ENCODE results near the gene MEIKIN. TPM values are rescaled to one million over a fixed set of nuclear protein-coding genes. Genes with fewer than 3 reads are reported as not detected.

MEIKIN gene, protein sequence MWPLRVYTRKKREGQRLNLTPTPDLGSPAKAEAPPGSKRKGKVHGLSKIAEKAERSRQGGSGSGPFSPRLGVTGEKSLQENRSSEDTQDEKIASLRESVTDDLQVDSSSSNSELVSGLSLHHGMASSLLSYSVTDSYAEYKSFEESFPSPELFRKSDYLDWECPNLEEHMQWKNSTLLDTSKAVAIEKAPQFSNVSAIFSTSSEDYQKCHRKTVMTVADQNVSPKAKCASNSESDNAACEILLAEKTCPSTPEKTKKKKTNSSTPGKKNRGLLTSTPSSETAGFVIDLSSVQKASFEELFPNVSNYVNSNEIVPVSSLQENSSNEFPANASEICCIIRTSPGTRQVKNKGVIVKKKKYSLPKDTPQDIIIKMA
- not detected in 2 replicates for total RNA-seq (ENCODE audit: low replicate concordance)

DNA sequence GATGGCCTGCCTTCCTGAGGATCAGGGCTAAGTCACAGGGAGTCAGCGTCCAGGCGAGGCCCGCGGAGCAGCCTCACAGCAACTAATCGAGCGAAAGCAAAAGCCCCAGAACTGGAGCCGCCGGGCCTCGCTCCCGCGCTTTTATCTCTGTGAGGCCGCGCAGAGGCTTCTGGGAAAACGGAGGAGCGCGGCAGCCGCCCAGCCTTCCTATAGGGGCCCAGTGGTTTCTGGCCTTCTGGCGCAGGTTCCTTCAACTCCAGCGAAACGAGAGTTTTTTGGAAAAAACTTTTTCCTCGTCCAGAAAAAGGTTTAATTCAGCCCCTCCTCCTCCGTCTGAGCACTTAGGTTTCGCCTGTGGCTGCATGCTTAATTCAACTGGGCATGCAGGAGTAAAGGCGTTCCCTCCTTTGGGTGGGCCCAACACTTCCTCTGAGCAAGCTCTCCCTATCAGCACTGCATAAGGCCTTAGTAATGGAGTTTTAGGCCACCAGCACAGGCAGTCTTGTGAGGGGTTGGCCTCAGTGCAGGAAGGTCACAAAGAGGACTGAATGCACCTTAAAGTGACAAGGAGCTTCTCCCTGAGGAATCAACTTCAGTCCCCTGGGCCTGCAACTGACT lies at the start of gene MEIKIN:
MEIKIN (minus strand) TSS at position 113 of the 618 bp plus-strand sequence. CDS start 158 bp downstream, outside the sequence.

DNA sequence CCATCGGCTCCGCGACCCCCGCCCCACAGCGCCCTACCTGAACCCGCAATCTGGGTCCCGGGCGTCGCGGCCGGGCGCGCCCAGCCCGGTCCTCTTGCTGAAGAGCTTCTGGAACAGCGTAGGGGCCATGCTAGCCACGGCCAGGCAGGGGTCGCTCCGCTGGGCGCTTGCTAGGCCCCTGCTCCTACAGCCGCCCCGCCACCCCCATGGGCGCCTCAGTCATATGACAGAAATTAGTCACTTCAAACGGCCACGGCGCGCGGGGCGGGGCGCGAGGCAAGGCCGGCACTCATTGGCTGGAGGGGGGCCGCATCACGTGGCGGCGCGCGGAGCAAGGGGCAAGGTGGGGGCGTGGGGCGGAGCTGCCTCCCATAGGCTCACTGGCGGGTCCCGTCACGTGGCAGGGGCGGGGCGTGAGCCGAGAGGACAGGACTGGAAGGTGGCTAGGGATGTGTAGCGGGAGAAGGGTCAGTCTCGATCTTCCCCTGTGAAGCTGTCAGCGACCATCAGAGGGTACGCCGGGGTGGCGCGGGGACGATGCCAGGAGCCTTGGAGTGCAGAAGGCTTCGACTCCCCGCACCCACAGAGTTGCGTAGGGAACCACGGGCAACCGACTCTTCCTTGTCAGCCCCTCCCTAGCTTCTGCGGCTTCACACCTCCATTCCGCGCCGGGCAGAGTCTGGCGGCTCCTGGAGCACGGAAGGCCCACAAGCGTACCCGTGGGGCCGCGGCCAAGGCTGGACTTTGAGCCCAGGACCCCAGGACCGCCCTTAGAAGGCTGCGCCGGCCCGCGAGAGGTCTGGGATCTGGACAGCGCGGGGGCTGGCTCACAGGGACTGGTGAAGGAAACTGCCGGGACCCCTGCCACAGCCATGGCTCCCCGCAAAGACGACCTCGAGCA lies 148.4 kb downstream of the MEIKIN start, which contains the start of gene FNIP1:
FNIP1 (minus strand) TSS at position 225 of the 901 bp plus-strand sequence; CDS start at position 129, 96 bp downstream.

Other genes with a start within 250 kb of the MEIKIN start
- gene FNIP1, start 148.6 kb downstream of the MEIKIN start, total RNA-seq (ENCODE audit: low replicate concordance), result 32.5 and 36.5 TPM in 2 replicates
- 0.12 TPM in 1 of 2 replicates, not detected in the other for gene ACSL6, start 66.0 kb upstream of the MEIKIN start, total RNA-seq (ENCODE audit: low replicate concordance)
- gene IL3, start 115.0 kb upstream of the MEIKIN start, total RNA-seq (ENCODE audit: low replicate concordance), result not detected in 2 replicates
- not detected in 2 replicates for gene CSF2, start 128.1 kb upstream of the MEIKIN start, total RNA-seq (ENCODE audit: low replicate concordance)